Activated B cell treated with CpG ODN at 0.5 μM for 24 hours (primary cell): Measurements from ENCODE around the gene HSF4. TPM values are rescaled to one million over a fixed set of nuclear protein-coding genes. Genes with fewer than 3 reads are reported as not detected.
A peak's percentile ranks its signal among the peaks of the same experiment; 100 is the strongest.

Source experiments
- ATAC-seq: fragments of 200-7000 bp; cut with Tn5 transposase; one replicate; pipeline ENCODE4 v1.10.0; 2021; ENCODE audit warnings: low read depth, mild to moderate bottlenecking, moderate library complexity
- CTCF ChIA-PET: fragments of 350-600 bp; sonication (Branson Sonifier 250); formaldehyde crosslinking; loops from one replicate; lab custom pipeline; 2021; ENCODE audit warnings: antibody characterized with exemption; lab: Charles Lee
- POLR2A ChIA-PET: fragments of 350-600 bp; sonication (Branson Sonifier 250); formaldehyde crosslinking; loops from one replicate; lab custom pipeline; 2021; ENCODE audit warnings: antibody characterized with exemption; lab: Charles Lee
- DNase-seq: peaks from one replicate; pipeline ENCODE4 v3.0.0; 2022
- H3K27ac Mint-ChIP-seq: one replicate; pipeline ENCODE4 v1.8.0; 2020; ENCODE audit warnings: mixed read lengths
- H3K27me3 Mint-ChIP-seq: one replicate; pipeline ENCODE4 v1.8.0; 2021; ENCODE audit warnings: mixed read lengths
- H3K36me3 Mint-ChIP-seq: one replicate; pipeline ENCODE4 v1.8.0; 2021; ENCODE audit warnings: low read depth, mixed read lengths
- H3K4me1 Mint-ChIP-seq: one replicate; pipeline ENCODE4 v1.8.0; 2021; ENCODE audit warnings: mixed read lengths
- H3K4me3 Mint-ChIP-seq: one replicate; pipeline ENCODE4 v1.8.0; 2020; ENCODE audit warnings: mild to moderate bottlenecking, mixed read lengths
- H3K9me3 Mint-ChIP-seq: one replicate; pipeline ENCODE4 v1.8.0; 2020; ENCODE audit warnings: mixed read lengths
- CTCF ChIP-seq: fragments of 200-600 bp; IDR thresholded peaks from one replicate; pipeline ENCODE4 v1.8.0; 2022; ENCODE audit warnings: antibody characterized with exemption, mild to moderate bottlenecking
- intact Hi-C: fragments of 100-400 bp; cut with micrococcal nuclease; formaldehyde crosslinking; loops from one replicate; pipeline ENCODE4 v1.15.1; 2024
- total RNA-seq: library from RNA; stranded (reverse); gene quantifications from 2 replicates; pipeline ENCODE4 v1.2.3, GENCODE V29; 2022

HSF4 gene
- total RNA-seq, 1 donor from 2014 or later = 5.9 TPM

DNA sequence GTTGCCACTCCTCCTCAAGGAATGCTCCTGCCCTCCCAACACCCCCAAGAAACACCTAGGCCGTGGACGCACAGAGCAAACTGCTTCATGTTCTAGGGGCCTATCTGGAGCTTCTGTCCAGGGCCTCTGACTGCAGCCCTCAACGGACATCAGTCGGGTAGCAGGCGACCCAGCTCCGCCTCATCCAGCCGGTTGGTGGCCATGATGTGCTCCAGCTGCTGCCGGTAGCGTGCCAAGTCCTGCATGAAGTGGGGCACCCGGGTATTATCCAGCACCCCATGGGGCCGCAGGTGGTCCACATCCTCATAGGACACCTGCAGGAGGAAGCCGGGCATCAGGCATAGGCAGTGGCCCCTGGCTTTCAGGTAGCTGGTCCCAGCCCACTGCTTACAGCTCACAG is 12.1 kb downstream of the HSF4 start:
- no peak for DNase-seq
- peaks cover 18% of the 10 kb centered on the region for H3K4me1 Mint-ChIP-seq
- no peak for ATAC-seq
- ChIA-PET CTCF (interaction anchor here (1.9 kb wide), 1 partner anchor 9 kb away, joined by 10 read pairs; no protein-coding TSS in a partner anchor), POLR2A (interaction anchor here (0.9 kb wide), 1 partner anchor 9 kb away, joined by 3 read pairs; no protein-coding TSS in a partner anchor)
- intact Hi-C loops = no loop called here
- H3K4me3 Mint-ChIP-seq = no peak overlapping the region
- TF ChIP-seq CTCF = no peak
- no peaks in the 10 kb centered on the region for H3K36me3 Mint-ChIP-seq
- no peak overlapping the region for H3K27ac Mint-ChIP-seq
- peaks cover 42% of the 10 kb centered on the region for H3K27me3 Mint-ChIP-seq
- H3K9me3 Mint-ChIP-seq = no peaks in the 10 kb centered on the region

- ChIA-PET CTCF (interaction anchor here (1.3 to 1.9 kb wide), 2 partner anchors 7 to 20 kb away, joined by 4 to 10 read pairs; no protein-coding TSS in a partner anchor), POLR2A (interaction anchor here (0.7 to 0.9 kb wide), 2 partner anchors 8 to 209 kb away, joined by 3 to 7 read pairs; no protein-coding TSS in a partner anchor)
- no peaks in the 10 kb centered on the region for H3K9me3 Mint-ChIP-seq
- intact Hi-C loops = no loop called here
- DNase-seq (no peak), ATAC-seq (peak; percentile 51)
- H3K27ac Mint-ChIP-seq = no peak overlapping the region
- no peak for TF ChIP-seq CTCF
- H3K36me3 Mint-ChIP-seq = no peaks in the 10 kb centered on the region
- H3K4me3 Mint-ChIP-seq = peak overlapping the region; percentile 72
- peaks cover 18% of the 10 kb centered on the region for H3K4me1 Mint-ChIP-seq
- peaks cover 35% of the 10 kb centered on the region for H3K27me3 Mint-ChIP-seq
Observed at GRCh38 chr16:67177743-67178699, 13.5 kb downstream of the HSF4 start.

GRCh38 chr16:67179421-67180080 is 15.0 kb downstream of the HSF4 start:
- no peak for TF ChIP-seq CTCF
- intact Hi-C loops = no loop called here
- Mint-ChIP-seq H3K36me3 (no peaks in the 10 kb centered on the region), H3K27ac (no peak overlapping the region), H3K9me3 (no peaks in the 10 kb centered on the region), H3K27me3 (peaks cover 24% of the 10 kb centered on the region), H3K4me3 (no peak overlapping the region), H3K4me1 (peaks cover 6% of the 10 kb centered on the region)
- ChIA-PET POLR2A (no interaction called here), CTCF (no interaction called here)
- no peak for ATAC-seq
- DNase-seq = no peak

DNA sequence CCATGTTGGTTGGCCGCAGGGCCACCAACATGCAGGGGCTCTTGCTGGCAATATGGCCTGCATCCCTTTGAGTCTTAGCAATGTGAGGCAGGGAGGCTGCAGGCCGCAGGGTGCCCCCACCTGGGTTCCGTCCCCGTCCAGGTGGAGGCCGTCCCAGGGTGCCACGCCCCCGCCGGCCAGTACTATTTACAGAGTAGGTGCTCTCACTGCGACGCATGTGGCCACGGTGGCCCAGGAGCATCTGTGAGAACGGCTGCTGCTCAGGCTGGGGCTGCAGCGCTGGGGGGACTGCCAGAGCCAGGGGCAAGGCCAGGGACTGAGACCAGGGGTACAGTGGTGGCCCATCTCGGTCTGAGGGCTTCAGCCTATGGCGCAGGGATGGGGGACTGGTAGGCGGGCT is 15.6 kb downstream of the HSF4 start:
- peaks cover 11% of the 10 kb centered on the region for H3K4me1 Mint-ChIP-seq
- ChIA-PET CTCF (no interaction called here), POLR2A (no interaction called here)
- no peak for DNase-seq
- no peak for TF ChIP-seq CTCF
- no peaks in the 10 kb centered on the region for H3K36me3 Mint-ChIP-seq
- H3K9me3 Mint-ChIP-seq = no peaks in the 10 kb centered on the region
- intact Hi-C loops = no loop called here
- no peak for ATAC-seq
- H3K27me3 Mint-ChIP-seq = peaks cover 24% of the 10 kb centered on the region
- H3K27ac Mint-ChIP-seq = no peak overlapping the region
- no peak overlapping the region for H3K4me3 Mint-ChIP-seq

DNA sequence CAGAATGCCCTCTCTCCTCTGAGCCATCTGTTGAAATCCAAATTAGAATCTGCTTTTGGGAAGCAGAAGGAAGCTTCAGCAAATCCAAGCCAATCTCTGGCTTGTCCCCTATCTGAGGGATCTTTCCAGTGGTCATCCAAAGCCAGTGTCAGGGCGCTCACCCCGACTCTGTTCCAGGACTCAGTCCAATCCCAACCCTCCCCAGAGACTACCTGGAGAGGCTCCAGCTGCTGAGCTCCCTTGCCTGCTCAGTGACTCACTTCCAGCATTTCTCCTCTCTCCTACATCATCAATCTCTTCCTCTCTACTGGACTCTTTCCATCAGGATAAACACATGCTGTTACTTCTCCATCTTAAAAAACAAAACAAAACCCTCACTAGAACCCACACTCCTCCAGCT is 16.8 kb downstream of the HSF4 start:
- DNase-seq = no peak
- ChIA-PET CTCF (no interaction called here), POLR2A (interaction anchor here (0.7 to 0.9 kb wide), 2 partner anchors 16 to 23 kb away, joined by 3 to 7 read pairs; no protein-coding TSS in a partner anchor)
- intact Hi-C loops = no loop called here
- Mint-ChIP-seq H3K4me1 (peaks cover 18% of the 10 kb centered on the region), H3K36me3 (no peaks in the 10 kb centered on the region), H3K9me3 (no peaks in the 10 kb centered on the region), H3K27ac (no peak overlapping the region), H3K27me3 (peaks cover 24% of the 10 kb centered on the region), H3K4me3 (no peak overlapping the region)
- no peak for ATAC-seq
- no peak for TF ChIP-seq CTCF
